ENCODE measurements around the gene ZSWIM8. TPM values are rescaled to one million over a fixed set of nuclear protein-coding genes. Genes with fewer than 3 reads are reported as not detected.
"Not testable (repeated sequence)": the region's sequence is repeated elsewhere in the genome, so short reads cannot be mapped to it uniquely, and the experiment has no call there.

ZSWIM8 gene, protein sequence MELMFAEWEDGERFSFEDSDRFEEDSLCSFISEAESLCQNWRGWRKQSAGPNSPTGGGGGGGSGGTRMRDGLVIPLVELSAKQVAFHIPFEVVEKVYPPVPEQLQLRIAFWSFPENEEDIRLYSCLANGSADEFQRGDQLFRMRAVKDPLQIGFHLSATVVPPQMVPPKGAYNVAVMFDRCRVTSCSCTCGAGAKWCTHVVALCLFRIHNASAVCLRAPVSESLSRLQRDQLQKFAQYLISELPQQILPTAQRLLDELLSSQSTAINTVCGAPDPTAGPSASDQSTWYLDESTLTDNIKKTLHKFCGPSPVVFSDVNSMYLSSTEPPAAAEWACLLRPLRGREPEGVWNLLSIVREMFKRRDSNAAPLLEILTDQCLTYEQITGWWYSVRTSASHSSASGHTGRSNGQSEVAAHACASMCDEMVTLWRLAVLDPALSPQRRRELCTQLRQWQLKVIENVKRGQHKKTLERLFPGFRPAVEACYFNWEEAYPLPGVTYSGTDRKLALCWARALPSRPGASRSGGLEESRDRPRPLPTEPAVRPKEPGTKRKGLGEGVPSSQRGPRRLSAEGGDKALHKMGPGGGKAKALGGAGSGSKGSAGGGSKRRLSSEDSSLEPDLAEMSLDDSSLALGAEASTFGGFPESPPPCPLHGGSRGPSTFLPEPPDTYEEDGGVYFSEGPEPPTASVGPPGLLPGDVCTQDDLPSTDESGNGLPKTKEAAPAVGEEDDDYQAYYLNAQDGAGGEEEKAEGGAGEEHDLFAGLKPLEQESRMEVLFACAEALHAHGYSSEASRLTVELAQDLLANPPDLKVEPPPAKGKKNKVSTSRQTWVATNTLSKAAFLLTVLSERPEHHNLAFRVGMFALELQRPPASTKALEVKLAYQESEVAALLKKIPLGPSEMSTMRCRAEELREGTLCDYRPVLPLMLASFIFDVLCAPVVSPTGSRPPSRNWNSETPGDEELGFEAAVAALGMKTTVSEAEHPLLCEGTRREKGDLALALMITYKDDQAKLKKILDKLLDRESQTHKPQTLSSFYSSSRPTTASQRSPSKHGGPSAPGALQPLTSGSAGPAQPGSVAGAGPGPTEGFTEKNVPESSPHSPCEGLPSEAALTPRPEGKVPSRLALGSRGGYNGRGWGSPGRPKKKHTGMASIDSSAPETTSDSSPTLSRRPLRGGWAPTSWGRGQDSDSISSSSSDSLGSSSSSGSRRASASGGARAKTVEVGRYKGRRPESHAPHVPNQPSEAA (N-terminal part only)
- 61.4 TPM for polyA plus RNA-seq (2013)

DNA sequence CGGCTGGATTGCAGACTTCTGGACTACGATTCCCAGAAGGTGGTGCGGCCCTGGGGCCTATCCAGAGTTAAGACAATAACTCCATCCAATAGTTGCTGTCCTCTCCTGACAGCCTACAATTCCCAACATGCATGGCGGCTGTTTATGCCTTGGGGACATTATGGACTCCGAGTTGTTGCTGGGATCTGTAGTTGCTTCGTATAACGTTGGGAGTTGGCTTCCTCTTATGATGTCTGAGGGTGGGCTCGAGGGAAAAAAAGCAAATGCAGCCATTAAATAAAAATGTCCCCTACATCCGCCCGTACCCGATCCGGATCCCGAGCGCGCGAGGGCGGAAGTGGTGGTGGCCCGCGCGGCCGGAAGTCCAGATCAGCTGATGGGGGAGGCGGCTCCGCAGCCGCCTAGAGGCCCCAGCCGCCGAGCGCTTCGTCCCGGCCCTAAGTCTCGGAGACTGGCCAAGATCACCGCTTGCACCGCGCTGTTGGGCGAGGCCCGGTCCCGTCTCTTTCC lies at the start of gene ZSWIM8:
Gene ZSWIM8, plus strand, starts transcription at position 396 of the 510 bp plus-strand sequence. CDS start 273 bp downstream, outside the sequence.
- H3K4me1 ChIP-seq (ENCODE audit: control extremely low read depth in 1 of 4, control insufficient read depth in 4 of 4, insufficient read depth in 4 of 4, low read length in 3 of 4) = peaks cover 18 to 45% (median 33%) of the 10 kb centered on the region in 4 experiments
- peak; percentile 98 to 99 (median 98) for DNase-seq
- 0% methylated on average over 34 of the region's 36 CpGs for WGBS (ENCODE audit: insufficient coverage)
- H3K9me3 ChIP-seq (ENCODE audit: control extremely low read depth in 1 of 5, control insufficient read depth in 4 of 5, insufficient read depth in 2 of 5, low read depth in 1 of 5, low read length in 4 of 5) = no peaks in the 10 kb centered on the region
- POLR2A ChIA-PET = interaction anchor here (0.7 to 2.0 kb wide), 5 partner anchors 9 to 26 kb away, joined by 3 to 12 read pairs (median 6); partner anchors contain the start of gene NDST2
- H3K36me3 ChIP-seq (ENCODE audit: control insufficient read depth in 4 of 4, insufficient read depth in 4 of 4, low read length in 3 of 4) = peaks cover 5 to 17% (median 11%) of the 10 kb centered on the region in 4 experiments
- CTCF ChIA-PET = interaction anchor here (1.1 to 2.8 kb wide), 6 partner anchors 9 to 33 kb away, joined by 3 to 11 read pairs (median 6); no protein-coding TSS in a partner anchor
- H3K27ac ChIP-seq (ENCODE audit: insufficient read depth in 1 of 2, low read depth in 1 of 2, low read length in 2 of 2, poor library complexity in 1 of 2, severe bottlenecking in 2 of 2) = peak within 1 kb of the TSS; percentile 70 to 85
- peak within 1 kb of the TSS; percentile 67 to 97 (median 88) for H3K4me3 ChIP-seq (ENCODE audit: control insufficient read depth in 1 of 7, extremely low read depth in 1 of 7, insufficient read depth in 4 of 7, low read depth in 2 of 7, low read length in 6 of 7)
- H3K27me3 ChIP-seq (replicated peaks in 2 of 5; ENCODE audit: control insufficient read depth in 4 of 5, insufficient read depth in 5 of 5, low read length in 4 of 5) = no peaks in the 10 kb centered on the region

DNA sequence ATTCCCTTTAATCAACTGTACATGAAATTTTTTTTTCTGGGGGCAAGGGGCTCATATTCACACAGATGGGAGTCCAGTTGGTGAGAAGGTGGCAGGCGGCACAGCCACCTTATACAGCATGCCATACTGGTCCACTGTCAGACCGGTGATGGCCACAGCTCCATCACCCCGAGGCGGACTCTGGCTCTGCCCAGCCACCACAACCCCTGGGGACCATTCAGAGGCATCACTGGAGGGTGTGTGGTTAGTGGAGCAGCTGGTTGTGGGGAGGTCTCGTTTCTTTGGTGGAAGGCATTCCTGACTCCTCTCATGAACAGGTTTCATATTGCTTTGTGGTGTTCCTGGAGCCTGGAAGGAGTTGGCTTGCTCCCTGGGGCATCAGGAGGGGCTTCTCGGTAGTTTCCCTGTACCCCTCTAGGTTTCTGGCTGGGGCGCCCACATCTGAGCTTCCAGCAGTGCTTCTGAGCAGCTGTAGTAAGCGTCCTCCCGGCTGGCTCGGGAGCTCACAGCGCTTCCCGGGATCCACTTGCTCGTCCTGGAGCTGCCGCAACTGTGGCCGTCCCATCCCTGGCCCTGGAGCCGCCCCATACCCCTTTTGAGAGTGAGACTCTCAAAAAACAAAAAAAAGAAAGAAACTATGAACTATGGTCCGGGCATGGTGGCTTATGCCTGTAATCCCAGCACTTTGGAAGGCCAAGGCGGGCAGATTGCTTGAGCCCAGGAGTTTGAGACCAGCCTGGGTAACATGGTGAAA lies 44.7 kb upstream of the ZSWIM8 start:
- POLR2A ChIA-PET = not testable (repeated sequence)
- 100% methylated on average over 9 of the region's 18 CpGs for WGBS (ENCODE audit: insufficient coverage)

DNA sequence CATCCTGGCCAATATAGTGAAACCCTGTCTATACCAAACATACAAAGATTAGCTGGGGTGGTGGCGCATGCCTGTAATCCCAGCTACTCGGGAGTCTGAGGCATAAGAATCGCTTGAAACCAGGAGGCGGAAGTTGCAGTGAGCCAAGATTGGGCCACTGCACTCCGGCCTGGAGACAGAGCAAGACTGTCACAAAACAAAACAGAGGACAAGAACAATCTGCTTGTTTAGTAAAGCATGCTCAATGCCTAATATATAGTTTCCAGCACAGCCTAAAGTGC lies 43.0 kb upstream of the ZSWIM8 start:
- Histone ChIP-seq H3K9me3 (ENCODE audit: control extremely low read depth in 1 of 5, control insufficient read depth in 4 of 5, insufficient read depth in 2 of 5, low read depth in 1 of 5, low read length in 4 of 5) (no peaks in the 10 kb centered on the region), H3K27ac (ENCODE audit: insufficient read depth in 1 of 2, low read depth in 1 of 2, low read length in 2 of 2, poor library complexity in 1 of 2, severe bottlenecking in 2 of 2) (no peak overlapping the region), H3K27me3 (replicated peaks in 2 of 5; ENCODE audit: control insufficient read depth in 4 of 5, insufficient read depth in 5 of 5, low read length in 4 of 5) (no peaks in the 10 kb centered on the region), H3K4me1 (ENCODE audit: control extremely low read depth in 1 of 4, control insufficient read depth in 4 of 4, insufficient read depth in 4 of 4, low read length in 3 of 4) (peaks cover 11 to 23% (median 15%) of the 10 kb centered on the region in 4 experiments), H3K4me3 (ENCODE audit: control insufficient read depth in 1 of 7, extremely low read depth in 1 of 7, insufficient read depth in 4 of 7, low read depth in 2 of 7, low read length in 6 of 7) (no peak overlapping the region), H3K36me3 (ENCODE audit: control insufficient read depth in 4 of 4, insufficient read depth in 4 of 4, low read length in 3 of 4) (peaks cover 0 to 9% (median 5%) of the 10 kb centered on the region in 4 experiments)
- 93% methylated on average over 4 of the region's 5 CpGs for WGBS (ENCODE audit: insufficient coverage)
- no peak for DNase-seq
- POLR2A ChIA-PET = interaction anchor here (0.5 to 2.8 kb wide), 2 partner anchors 12 to 111 kb away, joined by 3 to 16 read pairs; no protein-coding TSS in a partner anchor
- CTCF ChIA-PET = no interaction called here

More for the DNA sequence above, 44.7 kb upstream of the ZSWIM8 start:
- CTCF ChIA-PET; DNase-seq; H3K27ac ChIP-seq (ENCODE audit: insufficient read depth in 1 of 2, low read depth in 1 of 2, low read length in 2 of 2, poor library complexity in 1 of 2, severe bottlenecking in 2 of 2); H3K36me3 ChIP-seq (ENCODE audit: control insufficient read depth in 4 of 4, insufficient read depth in 4 of 4, low read length in 3 of 4); H3K9me3 ChIP-seq (ENCODE audit: control extremely low read depth in 1 of 5, control insufficient read depth in 4 of 5, insufficient read depth in 2 of 5, low read depth in 1 of 5, low read length in 4 of 5); H3K4me3 ChIP-seq (ENCODE audit: control insufficient read depth in 1 of 7, extremely low read depth in 1 of 7, insufficient read depth in 4 of 7, low read depth in 2 of 7, low read length in 6 of 7); H3K27me3 ChIP-seq (replicated peaks in 2 of 5; ENCODE audit: control insufficient read depth in 4 of 5, insufficient read depth in 5 of 5, low read length in 4 of 5): not testable (repeated sequence)
- peaks cover 11 to 22% (median 15%) of the 10 kb centered on the region in 4 experiments for H3K4me1 ChIP-seq (ENCODE audit: control extremely low read depth in 1 of 4, control insufficient read depth in 4 of 4, insufficient read depth in 4 of 4, low read length in 3 of 4)

DNA sequence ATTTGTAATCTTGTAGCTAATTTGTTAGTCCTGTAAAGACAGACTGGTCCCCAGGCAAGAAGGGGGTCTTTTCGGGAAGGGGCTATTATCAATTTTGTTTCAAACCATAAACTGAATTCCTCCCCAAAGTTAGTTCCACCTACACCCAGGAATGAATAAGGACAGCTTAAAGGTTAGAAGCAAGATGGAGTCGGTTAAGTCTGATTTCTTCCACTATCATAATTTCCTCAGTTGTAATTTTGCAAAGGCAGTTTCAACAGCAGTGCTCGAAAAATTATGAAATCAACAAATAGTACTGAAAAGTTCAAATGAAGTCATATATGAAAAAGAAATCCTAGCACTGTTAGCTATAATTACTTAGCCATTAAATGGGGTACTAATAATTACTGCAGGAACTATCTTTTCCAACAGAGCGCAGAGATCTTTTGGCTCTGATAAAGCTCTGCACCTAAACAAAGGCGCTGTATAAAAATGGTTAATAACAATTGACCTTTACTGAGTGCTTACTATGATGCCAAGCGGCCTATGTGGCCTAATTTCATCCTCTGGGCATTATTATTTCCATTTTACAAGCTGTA lies 42.0 kb upstream of the ZSWIM8 start:
- 33% methylated on average over 3 of the region's 6 CpGs for WGBS (ENCODE audit: insufficient coverage)
- ChIA-PET CTCF (interaction anchor here (0.6 to 1.2 kb wide), 3 partner anchors 12 to 214 kb away, joined by 3 to 9 read pairs (median 4); no protein-coding TSS in a partner anchor), POLR2A (interaction anchor here (1.5 to 2.8 kb wide), 2 partner anchors 13 to 117 kb away, joined by 3 to 16 read pairs; no protein-coding TSS in a partner anchor)
- Histone ChIP-seq H3K36me3 (ENCODE audit: control insufficient read depth in 4 of 4, insufficient read depth in 4 of 4, low read length in 3 of 4) (peaks cover 0 to 9% (median 5%) of the 10 kb centered on the region in 4 experiments), H3K4me1 (ENCODE audit: control extremely low read depth in 1 of 4, control insufficient read depth in 4 of 4, insufficient read depth in 4 of 4, low read length in 3 of 4) (peaks cover 11 to 23% (median 15%) of the 10 kb centered on the region in 4 experiments), H3K9me3 (ENCODE audit: control extremely low read depth in 1 of 5, control insufficient read depth in 4 of 5, insufficient read depth in 2 of 5, low read depth in 1 of 5, low read length in 4 of 5) (no peaks in the 10 kb centered on the region), H3K27ac (ENCODE audit: insufficient read depth in 1 of 2, low read depth in 1 of 2, low read length in 2 of 2, poor library complexity in 1 of 2, severe bottlenecking in 2 of 2) (peak overlapping the region; percentile 93 to 98), H3K4me3 (ENCODE audit: control insufficient read depth in 1 of 7, extremely low read depth in 1 of 7, insufficient read depth in 4 of 7, low read depth in 2 of 7, low read length in 6 of 7) (peak overlapping the region in 6 of 7 experiments; percentile 93 to 99 (median 96)), H3K27me3 (replicated peaks in 2 of 5; ENCODE audit: control insufficient read depth in 4 of 5, insufficient read depth in 5 of 5, low read length in 4 of 5) (no peaks in the 10 kb centered on the region)
- peak in 1 of 3 donors; percentile 4 for DNase-seq

DNA sequence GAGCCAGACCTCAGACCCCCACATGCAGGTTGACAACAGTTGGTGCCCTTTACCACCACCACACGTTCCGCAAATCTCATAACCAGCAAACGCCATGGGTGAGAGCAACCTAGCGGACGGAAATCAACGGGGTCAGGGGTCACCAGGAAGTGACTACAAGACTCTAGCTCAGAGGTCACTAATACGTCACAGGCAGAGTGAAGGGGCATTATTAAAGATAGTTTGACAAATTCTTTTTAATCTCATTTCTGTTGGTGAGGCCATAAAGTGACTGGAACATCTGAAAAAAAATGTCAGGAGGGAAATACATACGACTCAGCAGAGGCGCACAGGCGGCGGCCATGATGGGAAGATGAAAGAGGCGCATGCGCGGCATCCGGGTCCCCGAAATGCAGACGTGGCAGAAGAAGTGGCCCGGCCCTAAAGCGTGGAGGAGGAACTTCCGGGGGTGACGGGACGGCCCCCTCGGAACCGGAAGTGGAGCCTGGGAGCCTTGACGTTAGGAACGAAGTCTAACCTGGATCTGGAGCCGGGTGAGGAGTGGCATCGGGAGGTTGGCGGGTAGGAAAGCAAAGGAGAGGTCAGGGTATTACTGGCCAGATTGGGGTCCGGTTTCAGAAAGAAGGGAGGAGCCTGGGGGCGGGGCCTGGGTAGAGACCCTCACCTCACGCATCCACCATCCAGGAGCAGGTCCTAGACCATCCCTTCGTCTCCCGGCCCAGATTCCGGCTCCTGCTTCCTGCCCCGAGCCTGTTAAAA lies 41.3 kb upstream of the ZSWIM8 start, which contains the start of gene SEC24C:
Gene SEC24C, plus strand, starts transcription at position 468 of the 759 bp plus-strand sequence. CDS start 2,461 bp downstream, outside the sequence.
- H3K4me3 ChIP-seq (ENCODE audit: control insufficient read depth in 1 of 7, extremely low read depth in 1 of 7, insufficient read depth in 4 of 7, low read depth in 2 of 7, low read length in 6 of 7) = peak within 1 kb of the TSS; percentile 93 to 99 (median 96)
- peak; percentile 94 to 97 (median 96) for DNase-seq
- H3K27me3 ChIP-seq (replicated peaks in 2 of 5; ENCODE audit: control insufficient read depth in 4 of 5, insufficient read depth in 5 of 5, low read length in 4 of 5) = no peaks in the 10 kb centered on the region
- CTCF ChIA-PET = interaction anchor here (0.6 to 1.3 kb wide), 6 partner anchors 10 to 51 kb away, joined by 3 to 9 read pairs (median 4); no protein-coding TSS in a partner anchor
- H3K4me1 ChIP-seq (ENCODE audit: control extremely low read depth in 1 of 4, control insufficient read depth in 4 of 4, insufficient read depth in 4 of 4, low read length in 3 of 4) = peaks cover 11 to 23% (median 15%) of the 10 kb centered on the region in 4 experiments
- no peaks in the 10 kb centered on the region for H3K9me3 ChIP-seq (ENCODE audit: control extremely low read depth in 1 of 5, control insufficient read depth in 4 of 5, insufficient read depth in 2 of 5, low read depth in 1 of 5, low read length in 4 of 5)
- POLR2A ChIA-PET = interaction anchor here (1.0 to 2.8 kb wide), 3 partner anchors 14 to 118 kb away, joined by 3 to 16 read pairs (median 6); no protein-coding TSS in a partner anchor
- WGBS (ENCODE audit: insufficient coverage) = under 1% methylated on average over 26 of the region's 36 CpGs
- H3K27ac ChIP-seq (ENCODE audit: insufficient read depth in 1 of 2, low read depth in 1 of 2, low read length in 2 of 2, poor library complexity in 1 of 2, severe bottlenecking in 2 of 2) = peak within 1 kb of the TSS; percentile 93 to 98
- H3K36me3 ChIP-seq (ENCODE audit: control insufficient read depth in 4 of 4, insufficient read depth in 4 of 4, low read length in 3 of 4) = peaks cover 0 to 12% (median 8%) of the 10 kb centered on the region in 4 experiments
